HEK293T (cell line): Measurements from ENCODE around the gene CDON.
"Not testable (repeated sequence)": the region's sequence is repeated elsewhere in the genome, so short reads cannot be mapped to it uniquely, and the experiment has no call there.

Experiments
- CTBP1 ChIP-seq: fragments of 450-650 bp; IDR thresholded peaks from 2 replicates; pipeline ENCODE4 v1.6.1; 2016; ENCODE audit warnings: borderline replicate concordance
- L3MBTL2 ChIP-seq: fragments of 450-650 bp; conservative IDR thresholded peaks from 2 replicates; pipeline ENCODE4 v1.6.1; 2016; ENCODE audit warnings: mild to moderate bottlenecking

DNA sequence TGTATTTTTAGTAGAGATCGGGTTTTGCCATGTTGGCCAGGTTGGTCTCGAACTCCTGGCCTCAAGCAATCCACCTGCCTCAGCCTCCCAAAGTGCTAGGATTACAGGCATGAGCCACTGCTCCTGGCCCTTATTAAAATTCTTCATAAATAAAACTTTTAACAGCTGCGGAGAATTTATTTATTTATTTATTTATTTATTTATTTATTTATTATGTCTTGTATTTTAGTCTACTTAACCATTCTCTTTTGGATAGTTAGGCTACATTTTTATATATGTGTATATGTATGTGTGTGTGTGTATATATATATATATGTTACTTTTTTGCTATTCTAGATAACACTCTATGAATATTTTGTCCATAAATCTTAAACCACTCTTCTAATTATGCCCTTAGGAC, 34.1 kb downstream of the CDON start:
- not testable (repeated sequence) for TF ChIP-seq L3MBTL2, CTBP1
